GM06990 (cell line): ENCODE results near the gene TUT4.

Experiments
- DNase-seq: peaks from one replicate; pipeline ENCODE4 v3.0.0-alpha.2; 2011; ENCODE audit not compliant: insufficient read length; ENCODE audit errors: extremely low read depth
- H3K27me3 ChIP-seq: replicated peaks from 2 replicates; pipeline ENCODE4 v1.6.0; 2011; ENCODE audit warnings: low read length; ENCODE audit not compliant: control insufficient read depth, insufficient read depth
- H3K36me3 ChIP-seq: 2 replicates; pipeline ENCODE4 v1.5.1; 2011; ENCODE audit warnings: low read length; ENCODE audit not compliant: control insufficient read depth, insufficient read depth
- H3K4me3 ChIP-seq: replicated peaks from 2 replicates; pipeline ENCODE4 v1.5.1; 2011; ENCODE audit warnings: low read depth, mild to moderate bottlenecking, control low read depth, low read length
- CTCF ChIP-seq: IDR thresholded peaks from 2 replicates; pipeline ENCODE4 v1.5.1; 2011; ENCODE audit warnings: low read length, control low read depth, mild to moderate bottlenecking, inconsistent platforms; ENCODE audit not compliant: insufficient read depth, poor library complexity, severe bottlenecking

Gene TUT4

GRCh38 chr1:52551507-52552235 is 1.2 kb downstream of the TUT4 start:
- no peaks in the 10 kb centered on the region for H3K36me3 ChIP-seq
- DNase-seq = no peak
- no peak for TF ChIP-seq CTCF
- H3K27me3 ChIP-seq = no peaks in the 10 kb centered on the region
- peak overlapping the region; percentile 86 for H3K4me3 ChIP-seq

GRCh38 chr1:52550447-52550846 is 2.4 kb downstream of the TUT4 start:
- no peak for DNase-seq
- H3K36me3 ChIP-seq = no peaks in the 10 kb centered on the region
- no peaks in the 10 kb centered on the region for H3K27me3 ChIP-seq
- H3K4me3 ChIP-seq = no peak overlapping the region
- no peak for TF ChIP-seq CTCF

- no peak overlapping the region for H3K4me3 ChIP-seq
- H3K36me3 ChIP-seq = no peaks in the 10 kb centered on the region; the same call in 1 of the 2 replicates
- no peak for DNase-seq
- H3K27me3 ChIP-seq = no peaks in the 10 kb centered on the region
- TF ChIP-seq CTCF = no peak
These were observed 3.6 kb downstream of the TUT4 start for GRCh38 chr1:52549267-52549666.

GRCh38 chr1:52546852-52547251 is 6.0 kb downstream of the TUT4 start:
- no peaks in the 10 kb centered on the region; the same call in 1 of the 2 replicates for H3K36me3 ChIP-seq
- DNase-seq = no peak
- no peaks in the 10 kb centered on the region for H3K27me3 ChIP-seq
- no peak overlapping the region for H3K4me3 ChIP-seq
- no peak for TF ChIP-seq CTCF

GRCh38 chr1:52544665-52545525 is 8.0 kb downstream of the TUT4 start:
- TF ChIP-seq CTCF = no peak
- no peak for DNase-seq
- Histone ChIP-seq H3K36me3 (no peaks in the 10 kb centered on the region; the same call in 1 of the 2 replicates), H3K4me3 (no peak overlapping the region), H3K27me3 (no peaks in the 10 kb centered on the region)
